BLaER1 (cell line): ENCODE results near the gene AGAP6.
"Not testable (repeated sequence)": the region's sequence is repeated elsewhere in the genome, so short reads cannot be mapped to it uniquely, and the experiment has no call there.

Source experiments
- H3K27ac ChIP-seq: shearing (Covaris generic); formaldehyde crosslinking; 2 replicates; pipeline ENCODE4 v1.8.1; 2022
- H3K27me3 ChIP-seq: shearing (Covaris generic); formaldehyde crosslinking; 2 replicates; pipeline ENCODE4 v1.8.1; 2022
- H3K36me3 ChIP-seq: shearing (Covaris generic); formaldehyde crosslinking; 2 replicates; pipeline ENCODE4 v1.8.1; 2022
- H3K4me1 ChIP-seq: shearing (Covaris generic); formaldehyde crosslinking; 2 replicates; pipeline ENCODE4 v1.8.1; 2022
- H3K4me2 ChIP-seq: shearing (Covaris generic); formaldehyde crosslinking; 2 replicates; pipeline ENCODE4 v1.8.1; 2022
- H3K4me3 ChIP-seq: shearing (Covaris generic); formaldehyde crosslinking; 2 replicates; pipeline ENCODE4 v1.8.1; 2022
- H3K9ac ChIP-seq: shearing (Covaris generic); formaldehyde crosslinking; 2 replicates; pipeline ENCODE4 v1.8.1; 2022
- H3K9me3 ChIP-seq: shearing (Covaris generic); formaldehyde crosslinking; 2 replicates; pipeline ENCODE4 v1.8.1; 2022
- H4K20me1 ChIP-seq: shearing (Covaris generic); formaldehyde crosslinking; 2 replicates; pipeline ENCODE4 v1.8.1; 2022
- Cebpa-rat ChIP-seq: shearing (Covaris generic); IDR thresholded peaks from 2 replicates; pipeline ENCODE4 v1.8.1; 2022

AGAP6 gene

GRCh38 chr10:50044941-50045664, 56.9 kb downstream of the AGAP6 start:
- Histone ChIP-seq H4K20me1 (no peaks in the 10 kb centered on the region), H3K36me3 (no peaks in the 10 kb centered on the region), H3K4me1 (no peaks in the 10 kb centered on the region), H3K9me3 (no peaks in the 10 kb centered on the region), H3K9ac (no peak overlapping the region), H3K27ac (no peak overlapping the region), H3K27me3 (no peaks in the 10 kb centered on the region), H3K4me2 (no peak overlapping the region), H3K4me3 (no peak overlapping the region)
- TF ChIP-seq Cebpa-rat = no peak

GRCh38 chr10:50046457-50046856, 58.3 kb downstream of the AGAP6 start:
- H3K27ac ChIP-seq, H4K20me1 ChIP-seq, H3K27me3 ChIP-seq, H3K36me3 ChIP-seq, H3K9me3 ChIP-seq, H3K9ac ChIP-seq, H3K4me2 ChIP-seq, H3K4me1 ChIP-seq, H3K4me3 ChIP-seq: not testable (repeated sequence)

DNA sequence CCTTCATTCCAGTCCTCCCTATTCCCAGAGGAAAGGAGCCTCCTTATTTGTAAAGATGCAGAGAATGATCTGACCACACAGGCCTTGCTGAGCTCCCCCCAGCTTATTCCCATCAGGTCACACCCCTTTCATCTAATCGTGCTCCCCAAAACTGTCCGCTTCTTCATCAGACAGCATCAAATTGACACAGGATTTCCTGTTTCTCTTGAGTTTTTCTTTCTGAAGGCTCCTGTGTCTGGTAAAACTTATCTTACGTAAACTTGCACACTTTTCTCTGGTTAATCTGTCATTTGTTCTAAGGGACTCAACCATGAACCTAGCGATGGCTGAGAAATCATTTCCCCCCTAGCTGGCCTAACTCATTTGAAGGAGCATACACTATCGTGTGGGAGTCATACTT, 59.4 kb downstream of the AGAP6 start:
- not testable (repeated sequence) for H3K36me3 ChIP-seq, H3K27ac ChIP-seq, H3K4me3 ChIP-seq, H3K4me1 ChIP-seq, H3K27me3 ChIP-seq, H4K20me1 ChIP-seq, H3K9ac ChIP-seq, H3K9me3 ChIP-seq, H3K4me2 ChIP-seq

- not testable (repeated sequence) for H3K4me3 ChIP-seq, H3K9me3 ChIP-seq, H4K20me1 ChIP-seq, H3K4me2 ChIP-seq, H3K4me1 ChIP-seq, H3K27ac ChIP-seq, H3K9ac ChIP-seq, H3K27me3 ChIP-seq, H3K36me3 ChIP-seq
Measured at GRCh38 chr10:50051995-50052660, 63.9 kb downstream of the AGAP6 start.

GRCh38 chr10:50052778-50053376, 64.7 kb downstream of the AGAP6 start:
- H3K9ac ChIP-seq, H3K4me2 ChIP-seq, H3K4me1 ChIP-seq, H3K9me3 ChIP-seq, H3K4me3 ChIP-seq, H4K20me1 ChIP-seq, H3K27me3 ChIP-seq, H3K27ac ChIP-seq, H3K36me3 ChIP-seq: not testable (repeated sequence)

DNA sequence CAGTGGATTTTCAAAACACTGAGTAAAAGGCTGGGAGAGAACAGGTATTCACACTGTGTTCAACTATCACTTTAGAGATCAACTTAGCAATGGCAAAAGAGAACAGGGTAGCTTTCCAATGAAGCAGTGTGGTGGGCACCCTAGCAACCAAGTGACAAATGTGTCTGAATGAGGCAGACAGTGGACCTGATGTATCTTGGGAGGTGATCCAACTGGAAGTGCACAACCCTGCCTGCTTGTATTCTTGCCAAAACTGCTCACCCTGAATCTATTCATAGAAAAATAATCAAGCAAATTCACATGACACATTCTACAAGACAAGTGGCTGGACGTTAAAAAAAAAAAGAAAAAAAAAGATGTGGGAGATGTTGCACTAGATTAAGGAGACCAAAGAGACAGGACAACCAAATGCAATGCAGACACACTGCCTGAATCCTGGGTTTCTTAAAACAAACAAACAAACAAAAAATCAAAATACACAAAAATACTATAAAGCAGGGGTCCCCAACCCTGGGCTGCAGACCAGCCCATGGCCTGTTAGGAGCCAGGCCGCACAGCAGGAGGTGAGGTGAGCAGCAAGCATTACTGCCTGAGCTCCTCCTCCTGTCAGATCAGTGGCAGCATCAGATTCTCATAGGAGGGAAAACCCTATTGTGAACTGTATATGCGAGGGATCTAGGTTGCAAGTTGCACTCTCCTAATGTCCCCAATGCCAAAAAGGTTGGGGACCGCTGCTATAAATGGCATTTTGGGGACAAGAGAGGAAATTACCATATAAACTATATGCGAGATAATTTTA, 67.5 kb downstream of the AGAP6 start:
- H3K27me3 ChIP-seq, H3K36me3 ChIP-seq, H3K4me3 ChIP-seq, H3K9me3 ChIP-seq, H3K4me2 ChIP-seq, H3K27ac ChIP-seq, H3K9ac ChIP-seq, H4K20me1 ChIP-seq, H3K4me1 ChIP-seq: not testable (repeated sequence)

DNA sequence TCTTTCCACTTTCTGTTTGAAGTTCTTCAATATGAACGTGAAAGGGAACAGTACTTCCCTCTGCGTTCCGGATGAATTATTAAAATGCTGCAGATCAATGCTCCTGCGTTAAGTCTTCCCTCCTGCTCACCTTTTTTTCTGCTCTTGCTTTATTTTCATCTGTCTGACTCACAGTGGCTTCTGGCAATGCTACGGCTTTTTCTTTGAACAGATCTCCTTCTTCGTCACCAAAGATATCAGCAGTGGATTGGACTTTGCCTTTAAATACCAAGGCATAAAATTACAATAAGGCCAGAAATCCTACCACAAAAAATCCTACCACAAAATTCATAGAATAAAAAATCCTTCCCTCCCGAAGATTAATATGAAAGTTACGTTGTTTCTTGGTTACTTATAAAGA, 68.4 kb downstream of the AGAP6 start:
- H4K20me1 ChIP-seq, H3K9ac ChIP-seq, H3K27ac ChIP-seq, H3K9me3 ChIP-seq, H3K4me3 ChIP-seq, H3K27me3 ChIP-seq, H3K4me1 ChIP-seq, H3K4me2 ChIP-seq, H3K36me3 ChIP-seq: not testable (repeated sequence)

DNA sequence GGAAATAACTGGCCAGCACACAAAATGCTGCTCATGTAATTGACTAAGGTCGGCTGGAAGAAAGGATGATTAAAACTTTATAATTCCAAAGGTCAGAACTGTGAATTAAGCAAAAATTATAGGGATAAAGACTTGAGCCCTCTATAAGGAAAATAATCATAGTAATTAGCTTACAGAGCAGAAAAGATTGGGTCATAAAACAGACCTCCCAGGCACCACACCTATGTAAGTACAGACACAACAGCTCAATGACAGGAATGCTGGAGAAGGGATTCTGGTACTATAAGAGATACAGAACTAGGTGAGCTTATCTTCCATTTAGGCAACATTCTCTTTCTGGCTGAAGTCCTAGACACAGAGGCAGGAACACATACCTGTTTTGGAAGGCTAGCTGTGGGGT, 70.5 kb downstream of the AGAP6 start:
- not testable (repeated sequence) for H3K4me3 ChIP-seq, H3K4me2 ChIP-seq, H3K27ac ChIP-seq, H3K9me3 ChIP-seq, H3K27me3 ChIP-seq, H4K20me1 ChIP-seq, H3K4me1 ChIP-seq, H3K9ac ChIP-seq, H3K36me3 ChIP-seq

DNA sequence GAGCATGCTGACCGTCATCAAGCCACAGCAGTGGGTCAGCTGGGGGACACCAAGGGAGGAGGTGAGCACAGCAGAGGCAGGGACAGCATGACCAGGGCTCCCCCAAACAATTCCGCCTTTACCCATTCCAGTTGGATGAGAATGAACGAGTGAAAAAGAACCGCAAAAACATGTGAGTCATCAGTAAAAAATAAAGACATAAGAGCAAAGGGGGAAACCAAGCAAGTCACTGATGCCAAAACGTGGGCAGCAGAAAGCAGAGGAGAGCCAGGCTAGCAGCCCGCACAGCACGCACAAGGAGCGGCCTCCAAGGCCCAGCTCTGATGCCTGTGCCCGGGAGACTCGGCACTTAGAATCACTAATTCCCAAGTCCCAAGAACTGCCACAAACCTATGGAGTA, 71.7 kb downstream of the AGAP6 start:
- not testable (repeated sequence) for H3K4me3 ChIP-seq, H3K27me3 ChIP-seq, H3K9me3 ChIP-seq, H3K27ac ChIP-seq, H3K4me1 ChIP-seq, H4K20me1 ChIP-seq, H3K36me3 ChIP-seq, H3K4me2 ChIP-seq, H3K9ac ChIP-seq
